K562 (cell line): Measurements from ENCODE around the gene SCUBE1. TPM values are rescaled to one million over a fixed set of nuclear protein-coding genes. Genes with fewer than 3 reads are reported as not detected.
A peak's percentile ranks its signal among the peaks of the same experiment; 100 is the strongest.

ENCODE experiments used
- ATAC-seq: fragments of 200-7000 bp; cut with Tn5 transposase; 3 replicates; pipeline ENCODE4 v1.9.1; 2020; ENCODE audit warnings: moderate library complexity
- BruUV-seq: library from RNA; stranded (reverse); fragments of 400-500 nt; replicated peaks from 2 replicates; lab custom pipeline; 2021; lab: Mats Ljungman, UMichigan
- CTCF ChIA-PET: fragments of 300-600 bp; formaldehyde crosslinking; extraction: SDS; loops from one replicate; lab custom pipeline; 2021; ENCODE audit warnings: low intra/inter-chr PET ratio; lab: Yijun Ruan, JAX
- POLR2A ChIA-PET: fragments of 300-600, 350-650 bp; sonication (Branson Sonifier 250); formaldehyde crosslinking; extraction: SDS; loops from one replicate; lab custom pipeline; 2021; ENCODE audit warnings: antibody characterized with exemption, inconsistent platforms; lab: Yijun Ruan, JAX
- DNase-seq, 4 experiments: peaks; one replicate each; pipeline versions ENCODE4 v3.0.0 to v3.0.0-alpha.2; 2011 to 2018; ENCODE audit warnings: low spot score in 3 of 4, mixed read lengths in 3 of 4; ENCODE audit errors: extremely low read depth in 1 of 4
- FAIRE-seq: peaks from 2 replicates; lab custom pipeline; 2011; peaks lifted over from hg19 to GRCh38; lab: Jason Lieb, UNC
- H2AFZ ChIP-seq: 2 replicates; pipeline ENCODE4 v1.6.0; 2011; ENCODE audit warnings: low read depth, low read length, control low read depth, inconsistent platforms
- H3K27ac ChIP-seq: fragments of 200-600 bp; 3 replicates; pipeline ENCODE4 v1.8.0; 2011; ENCODE audit warnings: low read depth, mild to moderate bottlenecking, control low read depth, inconsistent platforms, low read length, moderate library complexity, mixed read lengths; ENCODE audit errors: extremely low read depth
- H3K27me3 ChIP-seq, 2 experiments: fragments of 300-600 bp in 1 of 2; 2 replicates in 1 of 2; 3 replicates in 1 of 2; pipeline versions ENCODE4 v1.6.0 to v1.8.0; 2011; ENCODE audit warnings: inconsistent platforms in 2 of 2, low read length in 2 of 2, mild to moderate bottlenecking in 1 of 2, mixed read lengths in 1 of 2, moderate library complexity in 1 of 2; ENCODE audit not compliant: control insufficient read depth in 2 of 2, insufficient read depth in 2 of 2
- H3K36me3 ChIP-seq: fragments of 300-600 bp; 3 replicates; pipeline ENCODE4 v1.8.0; 2011; ENCODE audit warnings: mild to moderate bottlenecking, low read length, inconsistent platforms; ENCODE audit not compliant: control insufficient read depth, insufficient read depth
- H3K4me1 ChIP-seq, 2 experiments: fragments of 200-600 bp in 1 of 2; replicated peaks in 1 of 2; 2 replicates in 1 of 2; 3 replicates in 1 of 2; pipeline versions ENCODE4 v1.5.1 to v1.8.0; 2011; ENCODE audit warnings: inconsistent platforms in 2 of 2, low read length in 2 of 2, mild to moderate bottlenecking in 1 of 2, mixed read lengths in 1 of 2, moderate library complexity in 1 of 2; ENCODE audit not compliant: control insufficient read depth in 2 of 2, insufficient read depth in 2 of 2
- H3K4me2 ChIP-seq: 2 replicates; pipeline ENCODE4 v1.6.1; 2011; ENCODE audit warnings: low read length, control low read depth, inconsistent platforms, mixed read lengths; ENCODE audit not compliant: insufficient read depth
- H3K4me3 ChIP-seq: fragments of 200-600 bp; sonication (generic), shearing (Covaris generic); 2 replicates; pipeline ENCODE4 v1.5.1; 2016; ENCODE audit warnings: control low read depth, inconsistent platforms
- H3K79me2 ChIP-seq: fragments of 200-600 bp; 3 replicates; pipeline ENCODE4 v1.8.0; 2011; ENCODE audit warnings: low read length, inconsistent platforms; ENCODE audit not compliant: control insufficient read depth, insufficient read depth
- H3K9ac ChIP-seq, 2 experiments: 2 replicates each; pipeline versions ENCODE4 v1.6.0 to v1.6.1; 2011; ENCODE audit warnings: low read depth in 2 of 2, low read length in 2 of 2, control low read depth in 1 of 2, inconsistent platforms in 1 of 2, mild to moderate bottlenecking in 1 of 2, mixed read lengths in 1 of 2; ENCODE audit not compliant: insufficient read depth in 1 of 2
- H3K9me1 ChIP-seq: one replicate; pipeline ENCODE4 v1.6.0; 2011; ENCODE audit warnings: inconsistent platforms, mild to moderate bottlenecking, low read length, moderate library complexity; ENCODE audit not compliant: control insufficient read depth, insufficient read depth
- H3K9me3 ChIP-seq: replicated peaks from 2 replicates; pipeline ENCODE4 v1.5.1; 2011; ENCODE audit warnings: low read depth, low read length, inconsistent platforms; ENCODE audit not compliant: control insufficient read depth, insufficient read depth
- H4K20me1 ChIP-seq: replicated peaks from 2 replicates; pipeline ENCODE4 v1.6.1; 2011; ENCODE audit warnings: low read length, inconsistent platforms, mixed read lengths; ENCODE audit not compliant: control insufficient read depth, insufficient read depth
- HNRNPH1 ChIP-seq: fragments of 200-400 bp; formaldehyde crosslinking; optimal IDR thresholded peaks from 2 replicates; pipeline ENCODE3; 2017; ENCODE audit warnings: low read depth, mild to moderate bottlenecking, low read length, moderate library complexity
- POLR2G ChIP-seq: fragments of 200-400 bp; formaldehyde crosslinking; IDR thresholded peaks from 2 replicates; pipeline ENCODE4 v1.6.1; 2017; ENCODE audit warnings: low read depth, mild to moderate bottlenecking, antibody characterized with exemption, low read length, moderate library complexity
- RBM22 ChIP-seq: fragments of 200-400 bp; formaldehyde crosslinking; IDR thresholded peaks from 2 replicates; pipeline ENCODE4 v1.6.1; 2018; ENCODE audit warnings: low read length, low read depth; ENCODE audit not compliant: poor library complexity, severe bottlenecking
- YBX1 ChIP-seq: fragments of 450-650 bp; IDR thresholded peaks from 2 replicates; pipeline ENCODE4 v1.7.1; 2016; ENCODE audit warnings: mild to moderate bottlenecking
- ZNF41 ChIP-seq: fragments of 250-450 bp; sonication (Bioruptor Pico); conservative IDR thresholded peaks from 2 replicates; pipeline ENCODE4 v1.4.0; 2020; ENCODE audit warnings: mild to moderate bottlenecking
- WGBS: fragments of 100-300 bp; shearing (Covaris generic); methylation state at CpG from one replicate; pipeline ENCODE4 v1.1.6; 2016; ENCODE audit warnings: low coverage, mixed read lengths; ENCODE audit not compliant: insufficient coverage; ENCODE audit errors: missing lambda C conversion rate; 5-methylcytosine and 5-hydroxymethylcytosine counted together
- in situ Hi-C: fragments of 300-500 bp; cut with MboI; formaldehyde crosslinking; loops from 4 replicates; pipeline ENCODE4 v1.15.0; 2018; ENCODE audit warnings: inconsistent platforms, mixed read lengths
- intact Hi-C: fragments of 100-400 bp; cut with micrococcal nuclease; formaldehyde crosslinking; loops from 2 replicates; pipeline ENCODE4 v1.14.2; 2022
- polyA plus RNA-seq, 8 experiments: library from polyadenylated mRNA; depleted of rRNA in 4 of 8; stranded (reverse) in 5 of 8; unstranded in 3 of 8; fragments of >200 nt; fragmentation: Nextera tagmentation in 2 of 8; fragmentation: Illumina TruSeq in 1 of 8; extraction: Ambion mirVana in 2 of 8; extraction: Trizol in 1 of 8; gene quantifications; 2 replicates each; pipeline versions ENCODE4 v1.2.1 to v1.2.3, GENCODE V29; 2011 to 2014; ENCODE audit warnings: inconsistent platforms in 1 of 8, missing spikeins in 1 of 8
- total RNA-seq, 7 experiments: library from RNA; depleted of rRNA in 6 of 7; stranded (reverse); fragments of >200 nt in 6 of 7; fragmentation: Illumina TruSeq in 2 of 7; extraction: Trizol in 2 of 7; gene quantifications; 2 replicates each; pipeline versions ENCODE4 v1.2.1 to v1.2.3, GENCODE V29; 2011 to 2021; ENCODE audit warnings: low replicate concordance in 1 of 7

The SCUBE1 gene
- total and polyA plus RNA-seq, 9 of the 15 experiments (the other 6 are each of a cell fraction or from before 2014, with no cell fraction given): 0.03 to 0.47 (median 0.29) TPM; not detected in 6

GRCh38 chr22:43164636-43165035 is 178.5 kb downstream of the SCUBE1 start:
- no peak for FAIRE-seq
- in situ Hi-C loops (no loop called here), intact Hi-C loops (no loop called here)
- peaks cover 11 to 75% of the 10 kb centered on the region in 2 experiments for H3K4me1 ChIP-seq
- no peak for TF ChIP-seq YBX1
- TF ChIP-seq POLR2G: peak; percentile 29; the same call in 1 of the 2 replicates
- TF ChIP-seq HNRNPH1: no peak
- H3K36me3 ChIP-seq: peaks cover 44% of the 10 kb centered on the region; the same call in 1 of the 3 replicates
- H4K20me1 ChIP-seq: no peaks in the 10 kb centered on the region
- ChIA-PET CTCF (no interaction called here), POLR2A (interaction anchor here (1.0 kb wide), 1 partner anchor 20 kb away, joined by 4 read pairs; no protein-coding TSS in a partner anchor)
- H3K79me2 ChIP-seq: no peaks in the 10 kb centered on the region
- DNase-seq: no peak
- no peaks in the 10 kb centered on the region for H3K9me1 ChIP-seq
- H3K27ac ChIP-seq: no peak overlapping the region
- H3K27me3 ChIP-seq: no peaks in the 10 kb centered on the region
- no TSS peak for BruUV-seq
- 73% methylated on average over 15 of the region's 16 CpGs for WGBS
- no peak for ATAC-seq
- no peak overlapping the region for H3K4me3 ChIP-seq
- H3K9me3 ChIP-seq: no peaks in the 10 kb centered on the region
- H3K9ac ChIP-seq: peak overlapping the region in 1 of 2 experiments; percentile 84; a peak in 1 of 4 replicates
- H2AFZ ChIP-seq: no peak overlapping the region
- no peak overlapping the region for H3K4me2 ChIP-seq

DNA sequence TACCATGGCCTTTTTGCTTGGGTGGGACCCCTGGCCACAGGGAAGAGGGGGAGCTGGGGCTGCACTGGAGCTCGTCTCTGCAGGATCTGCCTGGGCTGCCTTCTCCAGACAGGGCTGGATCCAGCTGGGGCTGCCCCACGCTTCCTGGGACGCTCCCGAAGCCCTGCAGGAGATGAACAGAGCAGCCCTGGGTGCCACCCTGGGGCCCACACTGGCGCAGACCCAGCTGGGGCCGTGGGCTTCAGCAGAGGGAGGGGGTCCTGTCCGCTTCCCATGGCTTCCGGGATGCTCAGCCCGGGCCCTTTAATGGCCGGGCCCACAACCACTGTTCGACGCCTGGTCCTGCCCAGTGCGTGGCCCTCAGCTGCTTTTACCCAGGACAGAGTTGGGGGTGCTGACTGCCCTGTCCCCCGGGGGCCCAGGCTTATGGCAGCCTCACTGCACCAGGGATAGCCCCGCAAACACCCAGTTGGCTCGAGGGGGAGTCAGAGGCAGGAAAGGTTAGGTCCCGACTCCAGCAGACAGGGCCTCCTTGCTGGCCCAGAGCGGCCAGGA is 179.9 kb downstream of the SCUBE1 start:
- no peak for DNase-seq
- Histone ChIP-seq H4K20me1 (no peaks in the 10 kb centered on the region), H3K4me2 (peak overlapping the region; percentile 49; the same call in 1 of the 2 replicates), H3K9me3 (no peaks in the 10 kb centered on the region), H3K4me3 (no peak overlapping the region), H3K9me1 (no peaks in the 10 kb centered on the region), H2AFZ (no peak overlapping the region), H3K27ac (peak overlapping the region; percentile 49; the same call in 1 of the 3 replicates), H3K9ac (peak overlapping the region in 1 of 2 experiments; percentile 84; a peak in 2 of 4 replicates), H3K79me2 (no peaks in the 10 kb centered on the region), H3K36me3 (peaks cover 32% of the 10 kb centered on the region; the same call in 1 of the 3 replicates), H3K27me3 (no peaks in the 10 kb centered on the region), H3K4me1 (peaks cover 11 to 71% of the 10 kb centered on the region in 2 experiments)
- no TSS peak for BruUV-seq
- in situ Hi-C loops: no loop called here
- FAIRE-seq: no peak
- no peak for ATAC-seq
- TF ChIP-seq ZNF41 (no peak), RBM22 (peak; percentile 70), POLR2G (peak; percentile 42; the same call in 1 of the 2 replicates)
- intact Hi-C loops: no loop called here
- ChIA-PET POLR2A (interaction anchor here (0.6 to 1.2 kb wide), 4 partner anchors 10 to 140 kb away, joined by 3 to 5 read pairs (median 4); no protein-coding TSS in a partner anchor), CTCF (no interaction called here)
- WGBS: 77% methylated on average over 7 of the region's 18 CpGs
